Neural progenitor cell (in vitro differentiated cells): ENCODE data around the gene CHST12. TPM values are rescaled to one million over a fixed set of nuclear protein-coding genes. Genes with fewer than 3 reads are reported as not detected.

Experiments used
- DNase-seq: peaks from one replicate; pipeline ENCODE4 v3.0.0-alpha.2; 2016; ENCODE audit warnings: low spot score
- H2AFZ ChIP-seq: fragments of 200-600 bp; sonication (generic); replicated peaks from 2 replicates; pipeline ENCODE4 v1.6.1; 2016; ENCODE audit warnings: antibody characterized with exemption
- H3F3A ChIP-seq: fragments of 200-600 bp; sonication (generic); 2 replicates; pipeline ENCODE4 v1.6.1; 2016; ENCODE audit warnings: antibody characterized with exemption, low read depth
- H3K27ac ChIP-seq: fragments of 200-600 bp; sonication (generic); 2 replicates; pipeline ENCODE4 v1.5.1; 2016; ENCODE audit warnings: mild to moderate bottlenecking
- H3K27me3 ChIP-seq: fragments of 200-600 bp; sonication (generic); 2 replicates; pipeline ENCODE4 v1.6.1; 2016; ENCODE audit warnings: mild to moderate bottlenecking, moderate library complexity
- H3K36me3 ChIP-seq: fragments of 200-600 bp; sonication (generic); 2 replicates; pipeline ENCODE4 v1.5.1; 2016
- H3K4me1 ChIP-seq: fragments of 200-600 bp; sonication (generic); 2 replicates; pipeline ENCODE4 v1.6.1; 2016; ENCODE audit warnings: mixed run types
- H3K4me2 ChIP-seq: fragments of 200-600 bp; sonication (generic); 2 replicates; pipeline ENCODE4 v1.6.1; 2016
- H3K4me3 ChIP-seq: fragments of 200-600 bp; sonication (generic); 2 replicates; pipeline ENCODE4 v1.5.1; 2016
- H3K79me2 ChIP-seq: fragments of 200-600 bp; sonication (generic); 2 replicates; pipeline ENCODE4 v1.6.1; 2016; ENCODE audit warnings: low read depth
- H3K9ac ChIP-seq: fragments of 200-600 bp; sonication (generic); 2 replicates; pipeline ENCODE4 v1.6.1; 2016
- H3K9me3 ChIP-seq: fragments of 200-600 bp; sonication (generic); 2 replicates; pipeline ENCODE4 v1.5.1; 2016; ENCODE audit warnings: low read depth
- H4K20me1 ChIP-seq: fragments of 200-600 bp; sonication (generic); 2 replicates; pipeline ENCODE4 v1.6.1; 2016; ENCODE audit warnings: low read depth
- H3K27ac Mint-ChIP-seq: 3 replicates; pipeline ENCODE4 v1.8.0; 2021; ENCODE audit warnings: mixed read lengths
- H3K27me3 Mint-ChIP-seq: 2 replicates; pipeline ENCODE4 v1.8.0; 2022; ENCODE audit warnings: low read depth, mild to moderate bottlenecking, inconsistent platforms, moderate library complexity, mixed read lengths; ENCODE audit not compliant: insufficient read depth
- H3K36me3 Mint-ChIP-seq: 3 replicates; pipeline ENCODE4 v1.8.0; 2021; ENCODE audit warnings: mixed read lengths
- H3K4me1 Mint-ChIP-seq: 3 replicates; pipeline ENCODE4 v1.8.0; 2021; ENCODE audit warnings: mixed read lengths
- H3K4me3 Mint-ChIP-seq: 3 replicates; pipeline ENCODE4 v1.8.0; 2021; ENCODE audit warnings: mild to moderate bottlenecking, moderate library complexity, mixed read lengths
- H3K9me3 Mint-ChIP-seq: 3 replicates; pipeline ENCODE4 v1.8.0; 2020; ENCODE audit warnings: mixed read lengths
- EZH2 ChIP-seq: fragments of 200-600 bp; sonication (generic); IDR thresholded peaks from 2 replicates; pipeline ENCODE4 v1.6.1; 2017; ENCODE audit warnings: antibody characterized with exemption, mild to moderate bottlenecking, moderate library complexity
- EZH2phosphoT487 ChIP-seq: fragments of 200-600 bp; sonication (generic); IDR thresholded peaks from 2 replicates; pipeline ENCODE4 v1.6.1; 2017; ENCODE audit warnings: antibody characterized with exemption
- total RNA-seq: library from RNA; depleted of rRNA; stranded (reverse); fragments of >200 nt; gene quantifications from 2 replicates; pipeline ENCODE4 v1.2.3, GENCODE V29; 2015; ENCODE audit warnings: low replicate concordance
- TF ChIP-seq, protein P1 (sequence below): fragments of 200-600 bp; sonication (generic); IDR thresholded peaks from 2 replicates; pipeline ENCODE4 v1.5.1; 2017; ENCODE audit warnings: antibody characterized with exemption, mild to moderate bottlenecking

The CHST12 gene
- total RNA-seq, 1 donor from 2014 or later, result 0.43 TPM

- Histone ChIP-seq H3K9me3 (no peaks in the 10 kb centered on the region), H3K4me1 (peaks cover 23% of the 10 kb centered on the region), H2AFZ (no peak overlapping the region), H3K27ac (no peak overlapping the region), H3K4me2 (no peak overlapping the region), H3K9ac (no peak overlapping the region), H3K36me3 (no peaks in the 10 kb centered on the region), H3F3A (peaks cover 12% of the 10 kb centered on the region), H3K79me2 (no peaks in the 10 kb centered on the region), H3K4me3 (no peak overlapping the region), H3K27me3 (no peaks in the 10 kb centered on the region), H4K20me1 (no peaks in the 10 kb centered on the region)
- Mint-ChIP-seq H3K9me3 (no peaks in the 10 kb centered on the region), H3K4me1 (peaks cover 36% of the 10 kb centered on the region), H3K27me3 (peaks cover 7% of the 10 kb centered on the region), H3K36me3 (no peaks in the 10 kb centered on the region), H3K27ac (no peak overlapping the region), H3K4me3 (no peak overlapping the region)
- TF ChIP-seq, protein P1, sequence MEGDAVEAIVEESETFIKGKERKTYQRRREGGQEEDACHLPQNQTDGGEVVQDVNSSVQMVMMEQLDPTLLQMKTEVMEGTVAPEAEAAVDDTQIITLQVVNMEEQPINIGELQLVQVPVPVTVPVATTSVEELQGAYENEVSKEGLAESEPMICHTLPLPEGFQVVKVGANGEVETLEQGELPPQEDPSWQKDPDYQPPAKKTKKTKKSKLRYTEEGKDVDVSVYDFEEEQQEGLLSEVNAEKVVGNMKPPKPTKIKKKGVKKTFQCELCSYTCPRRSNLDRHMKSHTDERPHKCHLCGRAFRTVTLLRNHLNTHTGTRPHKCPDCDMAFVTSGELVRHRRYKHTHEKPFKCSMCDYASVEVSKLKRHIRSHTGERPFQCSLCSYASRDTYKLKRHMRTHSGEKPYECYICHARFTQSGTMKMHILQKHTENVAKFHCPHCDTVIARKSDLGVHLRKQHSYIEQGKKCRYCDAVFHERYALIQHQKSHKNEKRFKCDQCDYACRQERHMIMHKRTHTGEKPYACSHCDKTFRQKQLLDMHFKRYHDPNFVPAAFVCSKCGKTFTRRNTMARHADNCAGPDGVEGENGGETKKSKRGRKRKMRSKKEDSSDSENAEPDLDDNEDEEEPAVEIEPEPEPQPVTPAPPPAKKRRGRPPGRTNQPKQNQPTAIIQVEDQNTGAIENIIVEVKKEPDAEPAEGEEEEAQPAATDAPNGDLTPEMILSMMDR, result no peak
- TF ChIP-seq EZH2phosphoT487 (no peak), EZH2 (no peak)
- no peak for DNase-seq
Observed at GRCh38 chr7:2472739-2473138, 69.3 kb downstream of the CHST12 start.

GRCh38 chr7:2473496-2474180 lies 70.2 kb downstream of the CHST12 start:
- Mint-ChIP-seq H3K36me3 (no peaks in the 10 kb centered on the region), H3K4me3 (no peak overlapping the region), H3K27ac (peak overlapping the region; percentile 7), H3K9me3 (no peaks in the 10 kb centered on the region), H3K4me1 (peaks cover 44% of the 10 kb centered on the region), H3K27me3 (peaks cover 7% of the 10 kb centered on the region)
- Histone ChIP-seq H4K20me1 (no peaks in the 10 kb centered on the region), H3K4me2 (no peak overlapping the region), H2AFZ (no peak overlapping the region), H3K4me3 (no peak overlapping the region), H3F3A (peaks cover 12% of the 10 kb centered on the region), H3K9me3 (no peaks in the 10 kb centered on the region), H3K79me2 (no peaks in the 10 kb centered on the region), H3K4me1 (peaks cover 31% of the 10 kb centered on the region), H3K36me3 (no peaks in the 10 kb centered on the region), H3K9ac (no peak overlapping the region), H3K27me3 (no peaks in the 10 kb centered on the region), H3K27ac (no peak overlapping the region)
- no peak for DNase-seq
- TF ChIP-seq EZH2phosphoT487 (no peak), EZH2 (no peak)
- TF ChIP-seq, protein P1, result no peak

GRCh38 chr7:2474224-2474623 lies 70.8 kb downstream of the CHST12 start:
- Histone ChIP-seq H3K27ac (no peak overlapping the region), H4K20me1 (no peaks in the 10 kb centered on the region), H3K4me3 (no peak overlapping the region), H2AFZ (no peak overlapping the region), H3K9ac (no peak overlapping the region), H3K36me3 (no peaks in the 10 kb centered on the region), H3K79me2 (no peaks in the 10 kb centered on the region), H3K9me3 (no peaks in the 10 kb centered on the region), H3F3A (peaks cover 12% of the 10 kb centered on the region), H3K4me1 (peaks cover 31% of the 10 kb centered on the region), H3K27me3 (no peaks in the 10 kb centered on the region), H3K4me2 (no peak overlapping the region)
- H3K27ac Mint-ChIP-seq, result no peak overlapping the region
- no peak overlapping the region for H3K4me3 Mint-ChIP-seq
- no peak for TF ChIP-seq EZH2phosphoT487
- TF ChIP-seq, protein P1, result no peak
- no peak for TF ChIP-seq EZH2
- H3K36me3 Mint-ChIP-seq, result no peaks in the 10 kb centered on the region
- H3K4me1 Mint-ChIP-seq, result peaks cover 45% of the 10 kb centered on the region
- no peaks in the 10 kb centered on the region for H3K9me3 Mint-ChIP-seq
- H3K27me3 Mint-ChIP-seq, result peaks cover 6% of the 10 kb centered on the region
- no peak for DNase-seq
